ENCODE results near the gene ABCA4.

The ABCA4 gene

GRCh38 chr1:94048413-94049164 lies 72.4 kb downstream of the ABCA4 start:
- DNase-seq: no peak

DNA sequence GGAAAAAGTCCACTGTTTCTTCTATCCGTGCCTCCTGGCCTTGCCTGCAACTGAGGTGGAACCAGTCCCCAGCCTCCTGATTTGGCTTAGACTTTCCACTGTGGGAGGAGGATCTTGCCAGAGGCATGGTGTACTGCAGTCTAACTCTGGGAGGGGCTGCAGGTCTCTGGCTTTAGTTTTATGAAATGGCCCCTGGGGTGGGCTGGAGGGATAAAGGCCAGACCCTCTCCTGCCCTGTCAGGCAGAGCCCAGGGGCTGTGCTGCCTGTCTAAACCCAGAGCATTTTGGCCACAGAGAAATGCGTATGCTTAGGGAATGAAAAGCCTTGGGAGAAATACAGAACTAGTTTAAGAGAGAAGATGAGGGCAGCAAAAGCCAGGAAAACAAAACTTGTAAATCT lies 73.0 kb downstream of the ABCA4 start:
- no peak for DNase-seq

- DNase-seq: no peak
Measured at GRCh38 chr1:94045465-94046056, 75.4 kb downstream of the ABCA4 start.

GRCh38 chr1:94044891-94045290 lies 76.1 kb downstream of the ABCA4 start:
- no peak for DNase-seq

- no peak for DNase-seq
Measured at GRCh38 chr1:94044290-94044790, 76.6 kb downstream of the ABCA4 start.

DNA sequence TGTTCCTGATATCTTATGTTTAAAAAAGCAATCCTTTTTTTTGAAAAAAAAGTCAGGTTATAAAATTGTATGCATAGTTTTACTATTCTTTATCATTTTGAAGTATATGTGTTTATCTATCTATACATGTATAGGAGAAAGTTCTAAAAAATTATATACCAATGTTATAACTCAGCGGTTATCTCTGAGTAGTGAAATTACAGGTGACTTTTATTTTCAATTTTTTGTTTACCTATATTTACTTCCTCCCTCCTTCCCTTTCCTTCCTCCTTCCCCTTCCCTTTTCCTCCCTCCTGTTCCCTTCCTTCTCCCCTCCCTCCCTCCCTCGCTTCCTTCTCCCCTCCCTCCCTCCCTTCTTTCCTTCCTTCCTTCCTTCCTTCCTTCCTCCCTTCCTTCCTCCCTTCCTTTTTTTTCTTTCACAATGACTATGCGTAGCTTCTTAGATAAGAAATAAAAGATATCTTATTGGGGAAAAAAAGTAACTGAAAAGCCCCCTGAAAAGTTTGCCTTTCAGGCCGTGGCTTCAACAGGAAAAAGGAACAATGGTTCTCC lies 77.1 kb downstream of the ABCA4 start:
- DNase-seq: no peak

DNA sequence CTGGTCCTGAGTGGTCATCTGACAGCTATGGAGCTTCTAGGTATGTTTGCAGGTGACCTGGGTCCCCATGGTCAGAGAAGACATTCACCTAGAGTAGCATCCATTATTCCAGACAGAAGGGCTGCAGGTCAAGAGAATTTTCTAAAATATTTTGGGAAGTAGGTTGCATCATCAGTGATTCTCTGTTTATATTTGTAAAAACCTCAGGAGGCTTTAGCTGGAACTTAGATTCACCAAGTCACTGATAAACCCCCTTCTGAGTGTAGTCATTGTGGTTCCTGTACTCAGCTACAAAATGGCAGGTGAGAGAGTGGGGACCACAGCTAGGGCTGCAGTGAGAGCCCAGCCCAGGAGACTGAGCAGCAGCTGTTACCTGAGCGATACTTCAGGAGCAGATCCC lies 78.6 kb downstream of the ABCA4 start:
- no peak for DNase-seq

DNA sequence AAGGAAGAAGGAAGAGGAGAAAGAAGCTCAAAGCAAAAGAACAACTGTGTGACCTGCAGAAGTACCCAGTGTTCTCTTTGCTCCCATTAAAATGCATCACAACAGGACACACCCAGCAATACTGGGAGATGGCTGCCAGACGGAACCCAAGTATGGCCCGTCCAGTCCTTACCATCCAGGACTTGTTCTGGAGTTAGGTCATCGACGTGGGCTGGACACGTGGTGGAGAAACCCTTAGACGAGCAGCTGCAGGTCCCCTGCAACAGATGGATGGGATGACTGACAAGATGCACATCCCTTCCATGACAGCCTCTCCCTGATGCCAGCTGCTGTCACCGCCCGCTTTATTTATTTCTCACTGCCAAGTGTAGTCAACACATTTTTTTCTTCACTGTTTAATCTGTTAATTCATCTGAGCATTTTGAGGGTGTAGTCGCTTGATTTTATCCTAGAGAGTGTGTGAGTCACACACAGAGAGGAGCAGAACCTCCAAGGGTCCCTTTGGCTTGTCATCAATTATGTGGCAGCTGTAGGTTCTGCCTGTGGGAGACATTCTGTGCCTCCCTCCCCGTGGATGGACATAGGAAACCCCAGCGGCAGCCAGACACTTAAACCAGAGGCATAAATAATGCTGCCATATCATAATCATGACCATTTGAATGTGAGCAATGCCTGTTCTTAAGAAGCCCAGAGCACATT lies 80.9 kb downstream of the ABCA4 start:
- DNase-seq: no peak

DNA sequence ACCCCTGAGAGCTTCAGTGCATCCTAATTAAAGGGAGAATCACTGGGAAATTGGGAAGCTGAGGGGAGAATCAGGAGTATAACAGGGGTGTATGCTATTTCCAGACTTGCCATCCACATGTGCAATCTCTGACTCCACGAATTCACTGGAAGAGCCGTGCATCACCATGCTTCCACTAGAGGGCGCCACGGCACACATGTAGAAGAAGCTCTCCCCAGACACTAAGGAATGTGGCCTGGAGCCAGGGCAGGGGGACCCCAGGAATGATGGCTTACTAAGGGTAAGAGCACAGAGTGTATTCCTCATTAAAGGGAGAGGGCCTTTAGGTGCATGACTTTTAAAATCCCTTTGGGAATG lies 81.5 kb downstream of the ABCA4 start:
- DNase-seq: no peak

- DNase-seq: no peak
Measured at GRCh38 chr1:94038511-94038910, 82.4 kb downstream of the ABCA4 start.

GRCh38 chr1:94037392-94038229 lies 83.3 kb downstream of the ABCA4 start:
- DNase-seq: no peak

GRCh38 chr1:94036730-94037129 lies 84.2 kb downstream of the ABCA4 start:
- no peak for DNase-seq

DNA sequence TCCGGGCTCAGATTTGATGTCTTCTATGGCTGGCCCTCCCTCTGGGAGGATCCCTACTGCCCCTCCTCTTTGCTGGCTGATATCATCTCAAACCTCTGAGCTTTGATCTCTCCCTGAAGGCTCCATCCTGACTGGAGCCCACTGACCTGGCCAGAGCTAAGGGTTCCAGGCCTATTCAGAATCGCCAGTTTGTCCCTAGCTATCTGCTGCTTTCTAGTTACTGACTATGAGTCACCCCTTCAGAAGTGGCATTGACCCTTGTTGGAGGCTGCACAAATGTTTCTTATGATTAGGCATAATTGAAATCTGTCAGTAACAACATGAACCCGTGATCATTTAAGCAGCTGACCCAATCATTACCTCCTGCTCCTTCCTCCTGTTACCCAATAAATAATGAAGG lies 87.1 kb downstream of the ABCA4 start:
- DNase-seq: no peak

DNA sequence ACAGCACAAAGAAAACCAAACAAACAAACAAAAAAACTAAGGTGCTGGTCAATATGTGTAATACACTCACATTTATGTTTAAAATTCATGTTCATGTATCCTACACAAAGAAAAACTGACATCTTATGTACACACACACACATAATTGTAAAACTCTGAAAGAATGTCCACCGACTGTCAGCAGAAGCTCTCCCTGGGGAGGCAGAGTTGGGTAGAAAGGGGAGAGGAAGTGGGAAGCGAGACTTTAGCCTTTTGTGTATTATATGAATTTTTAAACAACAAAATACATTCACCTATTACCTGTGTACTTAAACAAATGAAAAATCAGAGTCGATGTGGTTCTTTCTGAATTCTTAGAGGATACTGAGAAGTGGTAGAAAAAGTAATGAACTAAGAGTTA lies 88.3 kb downstream of the ABCA4 start:
- no peak for DNase-seq

GRCh38 chr1:94031591-94031990 lies 89.4 kb downstream of the ABCA4 start:
- no peak for DNase-seq

- no peak for DNase-seq
Measured at GRCh38 chr1:94031154-94031553, 89.8 kb downstream of the ABCA4 start.

GRCh38 chr1:94029130-94029993 lies 91.6 kb downstream of the ABCA4 start:
- DNase-seq: no peak

GRCh38 chr1:94027721-94028515 lies 93.0 kb downstream of the ABCA4 start:
- no peak for DNase-seq

- no peak for DNase-seq
Measured at GRCh38 chr1:94026619-94027380, 94.1 kb downstream of the ABCA4 start.

All from cortex of kidney (tissue), 1 donor.